ENCODE measurements around the gene ADCYAP1R1.

ADCYAP1R1 gene

GRCh38 chr7:31110331-31111108 lies 58.4 kb downstream of the ADCYAP1R1 start:
- Mint-ChIP-seq H3K36me3 (no peaks in the 10 kb centered on the region), H3K4me1 (no peaks in the 10 kb centered on the region), H3K9me3 (no peaks in the 10 kb centered on the region), H3K27ac (no peak overlapping the region), H3K27me3 (peaks cover 8% of the 10 kb centered on the region), H3K4me3 (no peak overlapping the region)
- ATAC-seq, result no peak

GRCh38 chr7:31111109-31111451 lies 59.0 kb downstream of the ADCYAP1R1 start:
- H3K9me3 Mint-ChIP-seq, result no peaks in the 10 kb centered on the region
- no peaks in the 10 kb centered on the region for H3K36me3 Mint-ChIP-seq
- peaks cover 8% of the 10 kb centered on the region for H3K27me3 Mint-ChIP-seq
- ATAC-seq, result no peak
- H3K4me1 Mint-ChIP-seq, result no peaks in the 10 kb centered on the region
- no peak overlapping the region for H3K4me3 Mint-ChIP-seq
- no peak overlapping the region for H3K27ac Mint-ChIP-seq

GRCh38 chr7:31113660-31114059 lies 61.6 kb downstream of the ADCYAP1R1 start:
- Mint-ChIP-seq H3K27me3 (no peaks in the 10 kb centered on the region), H3K4me3 (no peak overlapping the region), H3K27ac (no peak overlapping the region), H3K9me3 (no peaks in the 10 kb centered on the region), H3K4me1 (no peaks in the 10 kb centered on the region), H3K36me3 (no peaks in the 10 kb centered on the region)
- no peak for ATAC-seq

- Mint-ChIP-seq H3K27me3 (no peaks in the 10 kb centered on the region), H3K9me3 (no peaks in the 10 kb centered on the region), H3K27ac (no peak overlapping the region), H3K4me1 (no peaks in the 10 kb centered on the region), H3K36me3 (no peaks in the 10 kb centered on the region), H3K4me3 (no peak overlapping the region)
- ATAC-seq, result no peak
These were observed 62.7 kb downstream of the ADCYAP1R1 start for GRCh38 chr7:31114593-31115343.

GRCh38 chr7:31116615-31117014 lies 64.5 kb downstream of the ADCYAP1R1 start:
- H3K36me3 Mint-ChIP-seq, result no peaks in the 10 kb centered on the region
- no peak overlapping the region for H3K4me3 Mint-ChIP-seq
- H3K4me1 Mint-ChIP-seq, result no peaks in the 10 kb centered on the region
- ATAC-seq, result no peak
- H3K9me3 Mint-ChIP-seq, result no peaks in the 10 kb centered on the region
- H3K27ac Mint-ChIP-seq, result no peak overlapping the region
- H3K27me3 Mint-ChIP-seq, result no peaks in the 10 kb centered on the region

- H3K36me3 Mint-ChIP-seq, result no peaks in the 10 kb centered on the region
- no peaks in the 10 kb centered on the region for H3K4me1 Mint-ChIP-seq
- no peak overlapping the region for H3K27ac Mint-ChIP-seq
- peaks cover 7% of the 10 kb centered on the region for H3K27me3 Mint-ChIP-seq
- no peak overlapping the region for H3K4me3 Mint-ChIP-seq
- H3K9me3 Mint-ChIP-seq, result no peaks in the 10 kb centered on the region
- no peak for ATAC-seq
These were observed 67.1 kb downstream of the ADCYAP1R1 start for GRCh38 chr7:31119249-31119648.

- Mint-ChIP-seq H3K36me3 (no peaks in the 10 kb centered on the region), H3K27me3 (peaks cover 7% of the 10 kb centered on the region), H3K4me1 (no peaks in the 10 kb centered on the region), H3K4me3 (no peak overlapping the region), H3K9me3 (no peaks in the 10 kb centered on the region), H3K27ac (no peak overlapping the region)
- no peak for ATAC-seq
These were observed 68.8 kb downstream of the ADCYAP1R1 start for GRCh38 chr7:31120800-31121513.

GRCh38 chr7:31121601-31122000 lies 69.5 kb downstream of the ADCYAP1R1 start:
- Mint-ChIP-seq H3K4me1 (no peaks in the 10 kb centered on the region), H3K36me3 (no peaks in the 10 kb centered on the region), H3K27me3 (peaks cover 7% of the 10 kb centered on the region), H3K9me3 (no peaks in the 10 kb centered on the region), H3K4me3 (no peak overlapping the region), H3K27ac (no peak overlapping the region)
- ATAC-seq, result no peak

- H3K4me1 Mint-ChIP-seq, result no peaks in the 10 kb centered on the region
- H3K4me3 Mint-ChIP-seq, result no peak overlapping the region
- no peaks in the 10 kb centered on the region for H3K36me3 Mint-ChIP-seq
- peak; percentile 54 for ATAC-seq
- H3K27ac Mint-ChIP-seq, result no peak overlapping the region
- no peaks in the 10 kb centered on the region for H3K9me3 Mint-ChIP-seq
- H3K27me3 Mint-ChIP-seq, result peaks cover 7% of the 10 kb centered on the region
These were observed 70.5 kb downstream of the ADCYAP1R1 start for GRCh38 chr7:31122649-31123058.

- no peaks in the 10 kb centered on the region for H3K4me1 Mint-ChIP-seq
- H3K27me3 Mint-ChIP-seq, result peaks cover 7% of the 10 kb centered on the region
- H3K36me3 Mint-ChIP-seq, result no peaks in the 10 kb centered on the region
- H3K4me3 Mint-ChIP-seq, result no peak overlapping the region
- no peak overlapping the region for H3K27ac Mint-ChIP-seq
- no peaks in the 10 kb centered on the region for H3K9me3 Mint-ChIP-seq
- ATAC-seq, result no peak
These were observed 71.2 kb downstream of the ADCYAP1R1 start for GRCh38 chr7:31123321-31123720.

- no peaks in the 10 kb centered on the region for H3K4me1 Mint-ChIP-seq
- H3K4me3 Mint-ChIP-seq, result no peak overlapping the region
- H3K27ac Mint-ChIP-seq, result no peak overlapping the region
- no peak for ATAC-seq
- H3K36me3 Mint-ChIP-seq, result no peaks in the 10 kb centered on the region
- H3K9me3 Mint-ChIP-seq, result no peaks in the 10 kb centered on the region
- peaks cover 7% of the 10 kb centered on the region for H3K27me3 Mint-ChIP-seq
These were observed 71.6 kb downstream of the ADCYAP1R1 start for GRCh38 chr7:31123726-31124125.

- no peak for ATAC-seq
- Mint-ChIP-seq H3K4me1 (no peaks in the 10 kb centered on the region), H3K27ac (no peak overlapping the region), H3K36me3 (no peaks in the 10 kb centered on the region), H3K27me3 (peaks cover 7% of the 10 kb centered on the region), H3K9me3 (no peaks in the 10 kb centered on the region), H3K4me3 (no peak overlapping the region)
These were observed 73.1 kb downstream of the ADCYAP1R1 start for GRCh38 chr7:31125171-31125570.

- Mint-ChIP-seq H3K36me3 (no peaks in the 10 kb centered on the region), H3K4me1 (no peaks in the 10 kb centered on the region), H3K27ac (no peak overlapping the region), H3K27me3 (peaks cover 7% of the 10 kb centered on the region), H3K4me3 (no peak overlapping the region), H3K9me3 (no peaks in the 10 kb centered on the region)
- no peak for ATAC-seq
These were observed 74.9 kb downstream of the ADCYAP1R1 start for GRCh38 chr7:31126976-31127375.

GRCh38 chr7:31129067-31129466 lies 77.0 kb downstream of the ADCYAP1R1 start:
- Mint-ChIP-seq H3K9me3 (no peaks in the 10 kb centered on the region), H3K4me3 (no peak overlapping the region), H3K27ac (no peak overlapping the region), H3K27me3 (no peaks in the 10 kb centered on the region), H3K4me1 (no peaks in the 10 kb centered on the region), H3K36me3 (no peaks in the 10 kb centered on the region)
- ATAC-seq, result no peak

- no peak overlapping the region for H3K27ac Mint-ChIP-seq
- no peak overlapping the region for H3K4me3 Mint-ChIP-seq
- ATAC-seq, result no peak
- H3K4me1 Mint-ChIP-seq, result peaks cover 7% of the 10 kb centered on the region
- H3K36me3 Mint-ChIP-seq, result no peaks in the 10 kb centered on the region
- H3K27me3 Mint-ChIP-seq, result no peaks in the 10 kb centered on the region
- H3K9me3 Mint-ChIP-seq, result no peaks in the 10 kb centered on the region
These were observed 81.4 kb downstream of the ADCYAP1R1 start for GRCh38 chr7:31133497-31133896.
